GM18870 (cell line): Measurements from ENCODE around the gene SLC17A1.

Source experiments
- ATAC-seq: cut with Tn5 transposase; IDR thresholded peaks from one replicate; pipeline ENCODE4 v1.9.1; 2021; ENCODE audit warnings: moderate library complexity; ENCODE audit not compliant: unreplicated experiment

Gene SLC17A1

GRCh38 chr6:25831532-25832306 is at the start of gene SLC17A1:
Gene SLC17A1, minus strand, starts transcription at chr6:25832052. Its CDS starts 1,495 bp downstream, at chr6:25830557.
- ATAC-seq: no peak

GRCh38 chr6:25880601-25881000 is 48.7 kb upstream of the SLC17A1 start:
- ATAC-seq: no peak

- no peak for ATAC-seq
These were observed 47.0 kb upstream of the SLC17A1 start for GRCh38 chr6:25878721-25879322.

GRCh38 chr6:25875926-25876602 is 44.2 kb upstream of the SLC17A1 start:
- no peak for ATAC-seq

GRCh38 chr6:25875563-25875905 is 43.7 kb upstream of the SLC17A1 start:
- no peak for ATAC-seq

- no peak for ATAC-seq
These were observed 43.1 kb upstream of the SLC17A1 start for GRCh38 chr6:25874822-25875562.

GRCh38 chr6:25874118-25874517 is 42.3 kb upstream of the SLC17A1 start, which contains the start of gene SLC17A3:
Gene SLC17A3, minus strand, starts transcription at chr6:25874243. Its CDS starts 5,856 bp downstream, at chr6:25868387.
- no peak for ATAC-seq

- ATAC-seq: no peak
These were observed 41.0 kb upstream of the SLC17A1 start for GRCh38 chr6:25872814-25873213.

- no peak for ATAC-seq
These were observed 38.0 kb upstream of the SLC17A1 start for GRCh38 chr6:25869840-25870239.

GRCh38 chr6:25868436-25869183 is 36.8 kb upstream of the SLC17A1 start:
- no peak for ATAC-seq

- no peak for ATAC-seq
These were observed 34.2 kb upstream of the SLC17A1 start for GRCh38 chr6:25866011-25866410.

GRCh38 chr6:25863360-25863759 is 31.5 kb upstream of the SLC17A1 start:
- no peak for ATAC-seq

- ATAC-seq: no peak
These were observed 30.3 kb upstream of the SLC17A1 start for GRCh38 chr6:25862199-25862598.

GRCh38 chr6:25852756-25853155 is 20.9 kb upstream of the SLC17A1 start:
- ATAC-seq: no peak

- no peak for ATAC-seq
These were observed 20.1 kb upstream of the SLC17A1 start for GRCh38 chr6:25851961-25852360.

- no peak for ATAC-seq
These were observed 12.7 kb upstream of the SLC17A1 start for GRCh38 chr6:25844518-25844917.

GRCh38 chr6:25842526-25842925 is 10.7 kb upstream of the SLC17A1 start:
- peak; percentile 79 for ATAC-seq

GRCh38 chr6:25835442-25836283 is 3.8 kb upstream of the SLC17A1 start:
- no peak for ATAC-seq

GRCh38 chr6:25834950-25835349 is 3.1 kb upstream of the SLC17A1 start:
- no peak for ATAC-seq

GRCh38 chr6:25833136-25833535 is 1.3 kb upstream of the SLC17A1 start:
- no peak for ATAC-seq
